Ovary (tissue), 3 donors: Measurements from ENCODE around the gene LPCAT2.

Source experiments
- POLR2A ChIP-seq: fragments of 450-650 bp; IDR thresholded peaks from one replicate; pipeline ENCODE4 v1.6.1; 2017; ENCODE audit warnings: antibody characterized with exemption, mild to moderate bottlenecking, moderate library complexity
- TF ChIP-seq, protein P1 (sequence below), 3 donors: fragments of 450-650 bp in 2 of 3; fragments of 200-600 bp in 1 of 3; IDR thresholded peaks; one replicate each; pipeline versions ENCODE4 v1.5.1 to v1.8.0; 2016 to 2022; ENCODE audit warnings: antibody characterized with exemption in 3 of 3, mild to moderate bottlenecking in 1 of 3
- donor health status: DM: no; HTN: no; CAD: no.

DNA sequence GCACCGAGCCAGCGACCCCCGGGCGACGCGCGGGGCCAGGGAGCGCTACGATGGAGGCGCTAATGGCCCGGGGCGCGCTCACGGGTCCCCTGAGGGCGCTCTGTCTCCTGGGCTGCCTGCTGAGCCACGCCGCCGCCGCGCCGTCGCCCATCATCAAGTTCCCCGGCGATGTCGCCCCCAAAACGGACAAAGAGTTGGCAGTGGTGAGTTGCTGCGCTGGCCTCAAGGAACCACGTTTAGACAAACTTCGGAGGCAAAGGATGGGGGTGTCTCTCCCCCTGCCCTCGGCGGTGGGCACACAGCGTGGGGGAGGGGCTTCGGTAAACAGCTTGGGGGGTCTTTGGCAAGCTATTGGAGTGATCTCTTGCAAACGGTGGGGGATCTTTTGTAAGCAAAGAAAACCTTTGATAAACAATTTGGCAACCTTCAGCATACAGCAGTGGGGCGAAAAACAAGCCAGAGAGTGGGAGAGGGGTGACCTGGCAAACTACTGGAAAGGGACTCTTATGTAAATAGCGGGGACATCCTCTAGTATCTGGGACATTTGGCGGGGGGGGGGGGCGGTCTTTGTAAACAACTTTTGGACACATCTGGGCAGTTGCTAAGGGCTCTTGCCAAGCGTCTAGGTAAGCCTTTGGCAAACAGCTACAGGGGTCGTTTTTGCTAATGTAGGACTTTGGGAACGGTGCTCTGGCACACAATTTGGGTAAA lies 29.3 kb upstream of the LPCAT2 start:
- TF ChIP-seq, protein P1, sequence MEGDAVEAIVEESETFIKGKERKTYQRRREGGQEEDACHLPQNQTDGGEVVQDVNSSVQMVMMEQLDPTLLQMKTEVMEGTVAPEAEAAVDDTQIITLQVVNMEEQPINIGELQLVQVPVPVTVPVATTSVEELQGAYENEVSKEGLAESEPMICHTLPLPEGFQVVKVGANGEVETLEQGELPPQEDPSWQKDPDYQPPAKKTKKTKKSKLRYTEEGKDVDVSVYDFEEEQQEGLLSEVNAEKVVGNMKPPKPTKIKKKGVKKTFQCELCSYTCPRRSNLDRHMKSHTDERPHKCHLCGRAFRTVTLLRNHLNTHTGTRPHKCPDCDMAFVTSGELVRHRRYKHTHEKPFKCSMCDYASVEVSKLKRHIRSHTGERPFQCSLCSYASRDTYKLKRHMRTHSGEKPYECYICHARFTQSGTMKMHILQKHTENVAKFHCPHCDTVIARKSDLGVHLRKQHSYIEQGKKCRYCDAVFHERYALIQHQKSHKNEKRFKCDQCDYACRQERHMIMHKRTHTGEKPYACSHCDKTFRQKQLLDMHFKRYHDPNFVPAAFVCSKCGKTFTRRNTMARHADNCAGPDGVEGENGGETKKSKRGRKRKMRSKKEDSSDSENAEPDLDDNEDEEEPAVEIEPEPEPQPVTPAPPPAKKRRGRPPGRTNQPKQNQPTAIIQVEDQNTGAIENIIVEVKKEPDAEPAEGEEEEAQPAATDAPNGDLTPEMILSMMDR (IDR thresholded peaks at IDR 0.05) = no peak
- no peak for TF ChIP-seq POLR2A
